ENCODE measurements around the gene TRIM17.

TRIM17 gene

GRCh38 chr1:228400237-228400651 lies 16.4 kb downstream of the TRIM17 start:
- no peak for DNase-seq

GRCh38 chr1:228399531-228400236 lies 17.0 kb downstream of the TRIM17 start:
- no peak for DNase-seq

- no peak for DNase-seq
Observed at GRCh38 chr1:228398741-228399461, 17.8 kb downstream of the TRIM17 start.

GRCh38 chr1:228397966-228398365 lies 18.7 kb downstream of the TRIM17 start:
- DNase-seq = no peak

GRCh38 chr1:228396770-228397662 lies 19.6 kb downstream of the TRIM17 start:
- no peak for DNase-seq

GRCh38 chr1:228394571-228395394 lies 21.9 kb downstream of the TRIM17 start:
- no peak for DNase-seq

GRCh38 chr1:228393811-228394570 lies 22.7 kb downstream of the TRIM17 start:
- no peak for DNase-seq

GRCh38 chr1:228393268-228393701 lies 23.4 kb downstream of the TRIM17 start:
- no peak for DNase-seq

- no peak for DNase-seq
Observed at GRCh38 chr1:228392111-228392936, 24.3 kb downstream of the TRIM17 start.

- DNase-seq = no peak
Observed at GRCh38 chr1:228391411-228392020, 25.1 kb downstream of the TRIM17 start.

GRCh38 chr1:228390649-228391048 lies 26.0 kb downstream of the TRIM17 start:
- DNase-seq = no peak

- DNase-seq = no peak
Observed at GRCh38 chr1:228387321-228387720, 29.3 kb downstream of the TRIM17 start.

GRCh38 chr1:228385232-228385631 lies 31.4 kb downstream of the TRIM17 start:
- no peak for DNase-seq

GRCh38 chr1:228383773-228384172 lies 32.9 kb downstream of the TRIM17 start:
- no peak for DNase-seq

- DNase-seq = no peak
Observed at GRCh38 chr1:228381356-228381755, 35.3 kb downstream of the TRIM17 start.

- no peak for DNase-seq
Observed at GRCh38 chr1:228379666-228380065, 37.0 kb downstream of the TRIM17 start.

- no peak for DNase-seq
Observed at GRCh38 chr1:228378873-228379460, 37.7 kb downstream of the TRIM17 start.

- DNase-seq = no peak
Observed at GRCh38 chr1:228378090-228378872, 38.4 kb downstream of the TRIM17 start.

GRCh38 chr1:228377664-228378089 lies 39.0 kb downstream of the TRIM17 start:
- no peak for DNase-seq
